Lung (tissue), 12 donors: ENCODE results near the gene GDF7. TPM values are rescaled to one million over a fixed set of nuclear protein-coding genes. Genes with fewer than 3 reads are reported as not detected.
"Not testable (repeated sequence)": the region's sequence is repeated elsewhere in the genome, so short reads cannot be mapped to it uniquely, and the experiment has no call there.

Experiments
- ATAC-seq: fragments of 200-7000 bp; cut with Tn5 transposase; one replicate; pipeline ENCODE4 v1.9.1; 2020; ENCODE audit warnings: moderate number of reproducible peaks; ENCODE audit not compliant: insufficient read depth, low FRiP score
- DNase-seq, 3 donors: peaks; one replicate each; pipeline ENCODE4 v3.0.0-alpha.2; 2013 to 2017
- H3K27ac ChIP-seq, 2 donors: one replicate each; pipeline ENCODE4 v1.5.1; 2013; ENCODE audit warnings: mild to moderate bottlenecking in 2 of 2, moderate library complexity in 2 of 2, control low read depth in 1 of 2, inconsistent platforms in 1 of 2, low read depth in 1 of 2, low read length in 1 of 2
- H3K27me3 ChIP-seq, 3 donors: one replicate each; pipeline ENCODE4 v1.5.1; 2013; ENCODE audit warnings: low read length in 2 of 3; ENCODE audit not compliant: control insufficient read depth in 3 of 3, insufficient read depth in 3 of 3
- H3K36me3 ChIP-seq, 4 donors: one replicate each; pipeline ENCODE4 v1.5.1; 2013; ENCODE audit warnings: low read length in 4 of 4, mild to moderate bottlenecking in 1 of 4, moderate library complexity in 1 of 4; ENCODE audit not compliant: control insufficient read depth in 4 of 4, insufficient read depth in 4 of 4
- H3K4me1 ChIP-seq, 5 donors: one replicate each; pipeline ENCODE4 v1.5.1; 2013; ENCODE audit warnings: low read length in 5 of 5, mild to moderate bottlenecking in 2 of 5, moderate library complexity in 1 of 5; ENCODE audit not compliant: control insufficient read depth in 5 of 5, insufficient read depth in 5 of 5
- H3K4me3 ChIP-seq: one replicate; pipeline ENCODE4 v1.5.1; 2013; ENCODE audit warnings: mild to moderate bottlenecking, control low read depth, moderate library complexity
- H3K9ac ChIP-seq, 2 donors: one replicate each; pipeline ENCODE4 v1.5.1; 2013; ENCODE audit warnings: low read length in 2 of 2, control low read depth in 1 of 2; ENCODE audit not compliant: insufficient read depth in 1 of 2
- H3K9me3 ChIP-seq, 4 donors: one replicate each; pipeline ENCODE4 v1.5.1; 2013; ENCODE audit warnings: low read length in 3 of 4, mild to moderate bottlenecking in 1 of 4, moderate library complexity in 1 of 4; ENCODE audit not compliant: control insufficient read depth in 4 of 4, insufficient read depth in 3 of 4
- CTCF ChIP-seq: IDR thresholded peaks from 2 replicates; pipeline ENCODE4 v1.5.1; 2012; ENCODE audit warnings: mild to moderate bottlenecking; ENCODE audit errors: control extremely low read depth, extremely low read depth
- WGBS, 2 donors: extraction: QIAGEN DNeasy Blood & Tissue Kit; methylation state at CpG; one replicate each; pipeline ENCODE4 v1.1.7; 2013; 5-methylcytosine and 5-hydroxymethylcytosine counted together
- polyA plus RNA-seq, 2 donors: library from polyadenylated mRNA; stranded (reverse); fragments of 200-250 nt; gene quantifications; one replicate each; pipeline ENCODE4 v1.2.1, GENCODE V29; 2013
- total RNA-seq, 2 donors: library from RNA; depleted of rRNA in 1 of 2; stranded (reverse); fragments of >200 nt in 1 of 2; gene quantifications; one replicate each; pipeline ENCODE4 v1.2.1, GENCODE V29; 2014 to 2021
- donor health status: control.
- donor health status: control.
- donor health status: Bipolar disorder and iron deficiency.
- donor health status: healthy.
- donor health status: DM: yes; HTN: yes; CAD: no.

The GDF7 gene
- total and polyA plus RNA-seq, 4 donors, result 0.10 to 0.54 (median 0.31) TPM

DNA sequence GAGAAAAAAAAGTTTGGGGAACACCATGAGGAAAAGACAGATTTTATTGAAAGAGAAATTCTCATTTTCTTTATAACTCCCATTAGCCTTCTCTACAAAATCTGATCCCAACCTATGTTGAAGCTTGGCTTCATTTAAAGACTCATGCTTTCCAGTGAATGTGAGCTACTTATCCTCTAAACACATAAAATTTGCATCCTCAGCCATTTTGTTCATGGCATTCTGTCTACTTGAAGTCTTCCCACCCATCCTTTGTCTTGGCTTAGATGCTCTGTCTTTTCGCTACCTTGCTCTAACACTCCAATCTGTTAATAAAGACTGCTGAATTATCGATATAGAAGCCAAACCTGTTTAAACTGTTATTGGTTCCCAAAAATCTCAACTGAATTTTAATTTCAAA, 39.3 kb downstream of the GDF7 start:
- Histone ChIP-seq H3K36me3 (no peaks in the 10 kb centered on the region), H3K9ac (no peak overlapping the region), H3K27ac (no peak overlapping the region), H3K27me3 (no peaks in the 10 kb centered on the region), H3K4me1 (peaks cover 0 to 4% (median 0%) of the 10 kb centered on the region in 5 donors), H3K9me3 (no peaks in the 10 kb centered on the region), H3K4me3 (no peak overlapping the region)
- WGBS, 2 donors, result 98 to 99% methylated on average over 2 of the region's 2 CpGs
- ATAC-seq (no peak), DNase-seq (no peak)
- no peak for TF ChIP-seq CTCF

DNA sequence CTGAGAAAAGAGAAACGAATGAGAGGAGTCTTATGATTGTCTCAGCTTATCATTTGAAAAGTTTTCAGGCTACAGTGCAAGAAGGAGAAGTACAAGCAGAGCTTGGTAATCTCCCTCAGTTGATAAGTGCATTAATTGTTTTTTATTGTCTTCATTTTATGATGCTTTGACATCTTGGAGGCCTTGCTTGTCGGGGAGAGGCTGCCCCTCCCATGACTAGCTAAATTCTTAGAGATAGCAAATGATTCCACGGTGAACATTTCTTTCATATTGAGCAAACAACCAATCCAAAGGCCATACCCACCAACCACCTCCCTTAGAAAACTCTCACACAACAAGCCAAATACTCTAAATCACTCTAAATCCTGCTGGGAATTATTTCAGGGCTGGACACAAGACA, 39.8 kb downstream of the GDF7 start:
- H3K27me3 ChIP-seq, result no peaks in the 10 kb centered on the region
- no peak for TF ChIP-seq CTCF
- WGBS, 2 donors, result 86 to 93% methylated on average over 3 of the region's 3 CpGs

GRCh38 chr2:20707601-20708000, 40.7 kb downstream of the GDF7 start:
- WGBS, 2 donors, result 94% methylated on average over 4 of the region's 4 CpGs
- no peaks in the 10 kb centered on the region for H3K27me3 ChIP-seq
- no peak overlapping the region for H3K9ac ChIP-seq
- ATAC-seq (no peak), DNase-seq (no peak)
- peaks cover 0 to 4% (median 0%) of the 10 kb centered on the region in 5 donors for H3K4me1 ChIP-seq
- H3K27ac ChIP-seq, result no peak overlapping the region
- no peak overlapping the region for H3K4me3 ChIP-seq
- H3K9me3 ChIP-seq, result no peaks in the 10 kb centered on the region
- TF ChIP-seq CTCF, result no peak
- peaks cover 0 to 1% (median 0%) of the 10 kb centered on the region in 4 donors for H3K36me3 ChIP-seq

More for the DNA sequence above, 39.8 kb downstream of the GDF7 start:
- no peaks in the 10 kb centered on the region for H3K9me3 ChIP-seq
- ATAC-seq (no peak), DNase-seq (no peak)
- H3K4me3 ChIP-seq, result no peak overlapping the region
- no peak overlapping the region for H3K9ac ChIP-seq
- peaks cover 0 to 4% (median 0%) of the 10 kb centered on the region in 5 donors for H3K4me1 ChIP-seq
- H3K36me3 ChIP-seq, result peaks cover 0 to 1% (median 0%) of the 10 kb centered on the region in 4 donors
- no peak overlapping the region for H3K27ac ChIP-seq

GRCh38 chr2:20711641-20712040, 44.7 kb downstream of the GDF7 start:
- not testable (repeated sequence) for H3K27me3 ChIP-seq, H3K4me1 ChIP-seq, H3K4me3 ChIP-seq, H3K36me3 ChIP-seq, ATAC-seq, H3K9ac ChIP-seq, H3K27ac ChIP-seq, DNase-seq, H3K9me3 ChIP-seq
- WGBS, 2 donors, result 97 to 98% methylated on average over 7 of the region's 7 CpGs

DNA sequence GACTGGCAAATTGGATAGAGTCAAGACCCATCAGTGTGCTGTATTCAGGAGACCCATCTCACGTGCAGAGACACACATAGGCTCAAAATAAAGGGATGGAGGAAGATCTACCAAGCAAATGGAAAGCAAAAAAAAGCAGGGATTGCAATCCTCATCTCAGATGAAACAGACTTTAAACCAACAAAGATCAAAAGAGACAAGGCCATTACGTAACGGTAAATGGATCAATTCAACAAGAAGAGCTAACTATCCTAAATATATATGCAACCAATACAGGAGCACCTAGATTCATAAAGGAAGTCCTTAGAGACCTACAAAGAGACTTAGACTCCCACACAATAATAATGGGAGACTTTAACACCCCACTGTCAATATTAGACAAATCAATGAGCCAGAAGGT, 46.6 kb downstream of the GDF7 start:
- H3K27ac ChIP-seq, H3K4me3 ChIP-seq, H3K4me1 ChIP-seq, ATAC-seq, DNase-seq, H3K36me3 ChIP-seq, H3K27me3 ChIP-seq, H3K9ac ChIP-seq, H3K9me3 ChIP-seq: not testable (repeated sequence)
- 90 to 100% methylated on average over 2 to 3 of the region's 3 CpGs for WGBS, 2 donors

DNA sequence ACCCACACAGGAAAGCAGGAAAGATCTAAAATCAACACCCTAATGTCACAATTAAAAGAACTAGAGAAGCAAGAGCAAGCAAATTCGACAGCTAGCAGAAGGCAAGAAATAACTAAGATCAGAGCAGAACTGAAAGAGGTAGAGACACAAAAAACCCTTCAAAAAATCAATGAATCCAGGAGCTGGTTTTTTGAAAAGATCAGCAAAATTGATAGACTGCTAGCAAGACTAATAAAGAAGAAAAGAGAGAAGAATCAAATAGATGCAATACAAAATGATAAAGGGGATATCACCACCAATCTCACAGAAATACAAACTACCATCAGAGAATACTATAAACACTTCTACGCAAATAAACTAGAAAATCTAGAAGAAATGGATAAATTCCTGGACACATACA, 47.5 kb downstream of the GDF7 start:
- not testable (repeated sequence) for H3K4me1 ChIP-seq, H3K4me3 ChIP-seq, H3K36me3 ChIP-seq, H3K27me3 ChIP-seq, H3K27ac ChIP-seq, H3K9ac ChIP-seq, DNase-seq, H3K9me3 ChIP-seq, ATAC-seq
- 94% methylated on average over 2 of the region's 2 CpGs for WGBS, 2 donors
